Liver (tissue), 9 donors: Measurements from ENCODE around the gene CORO2B. TPM values are rescaled to one million over a fixed set of nuclear protein-coding genes. Genes with fewer than 3 reads are reported as not detected.

ENCODE experiments used
- DNase-seq: peaks from one replicate; pipeline ENCODE4 v3.0.0-alpha.2; 2017; ENCODE audit warnings: low spot score
- H3K27ac ChIP-seq, 2 donors: one replicate each; pipeline ENCODE4 v1.7.0; 2013; ENCODE audit warnings: inconsistent platforms in 2 of 2, low read length in 2 of 2, control low read depth in 1 of 2, low read depth in 1 of 2, mild to moderate bottlenecking in 1 of 2
- H3K27me3 ChIP-seq, 4 donors: one replicate each; pipeline versions ENCODE4 v1.6.1 to v1.7.0; 2013; ENCODE audit warnings: low read length in 3 of 4, inconsistent platforms in 1 of 4, mild to moderate bottlenecking in 1 of 4, moderate library complexity in 1 of 4; ENCODE audit not compliant: control insufficient read depth in 4 of 4, insufficient read depth in 4 of 4
- H3K36me3 ChIP-seq, 4 donors: one replicate each; pipeline versions ENCODE4 v1.6.1 to v1.7.0; 2013; ENCODE audit warnings: low read length in 3 of 4, mild to moderate bottlenecking in 3 of 4, low read depth in 1 of 4, moderate library complexity in 1 of 4; ENCODE audit not compliant: control insufficient read depth in 4 of 4, insufficient read depth in 3 of 4
- H3K4me1 ChIP-seq, 4 donors: one replicate each; pipeline versions ENCODE4 v1.6.1 to v1.7.0; 2013; ENCODE audit warnings: low read length in 3 of 4, mild to moderate bottlenecking in 3 of 4, moderate library complexity in 1 of 4; ENCODE audit not compliant: control insufficient read depth in 4 of 4, insufficient read depth in 4 of 4
- H3K4me3 ChIP-seq, 3 donors: one replicate each; pipeline versions ENCODE4 v1.6.1 to v1.7.0; 2013; ENCODE audit warnings: low read length in 3 of 3, control low read depth in 1 of 3, low read depth in 1 of 3, mild to moderate bottlenecking in 1 of 3
- H3K9ac ChIP-seq, 2 donors: one replicate each; pipeline ENCODE4 v1.7.0; 2013; ENCODE audit warnings: low read length in 2 of 2, mild to moderate bottlenecking in 2 of 2, moderate library complexity in 2 of 2, control low read depth in 1 of 2, low read depth in 1 of 2
- H3K9me3 ChIP-seq, 4 donors: one replicate each; pipeline versions ENCODE4 v1.6.1 to v1.7.0; 2013; ENCODE audit warnings: low read length in 3 of 4; ENCODE audit not compliant: control insufficient read depth in 4 of 4
- ATF3 ChIP-seq: IDR thresholded peaks from 2 replicates; pipeline ENCODE4 v1.6.1; 2016; ENCODE audit warnings: antibody characterized with exemption
- CTCF ChIP-seq: fragments of 150-350 bp; IDR thresholded peaks from 2 replicates; pipeline ENCODE4 v1.5.1; 2017; ENCODE audit warnings: improper control_type of control experiment, low read depth, low read length; ENCODE audit not compliant: missing input control
- EGR1 ChIP-seq, 2 donors: IDR thresholded peaks; 2 replicates each; pipeline ENCODE4 v1.6.1; 2016 to 2018; ENCODE audit warnings: antibody characterized with exemption in 2 of 2, low read depth in 2 of 2
- FOXA1 ChIP-seq: IDR thresholded peaks from 2 replicates; pipeline ENCODE4 v1.6.1; 2016; ENCODE audit warnings: antibody characterized with exemption
- FOXA2 ChIP-seq: IDR thresholded peaks from 2 replicates; pipeline ENCODE4 v1.6.1; 2016; ENCODE audit warnings: antibody characterized with exemption
- GABPA ChIP-seq, 2 donors: IDR thresholded peaks in 1 of 2; conservative IDR thresholded peaks in 1 of 2; 2 replicates each; pipeline ENCODE4 v1.6.1; 2016; ENCODE audit warnings: antibody characterized with exemption in 2 of 2, mild to moderate bottlenecking in 1 of 2, moderate library complexity in 1 of 2
- HNF4A ChIP-seq, 2 donors: conservative IDR thresholded peaks; 2 replicates each; pipeline ENCODE4 v1.6.1; 2016; ENCODE audit warnings: antibody characterized with exemption in 2 of 2, mild to moderate bottlenecking in 2 of 2
- HNF4G ChIP-seq: IDR thresholded peaks from 2 replicates; pipeline ENCODE4 v1.6.1; 2016; ENCODE audit warnings: antibody characterized with exemption
- JUND ChIP-seq, 2 donors: IDR thresholded peaks; 2 replicates each; pipeline ENCODE4 v1.6.1; 2016; ENCODE audit warnings: antibody characterized with exemption in 2 of 2
- MAX ChIP-seq: IDR thresholded peaks from 2 replicates; pipeline ENCODE4 v1.6.1; 2016; ENCODE audit warnings: antibody characterized with exemption
- NR2F2 ChIP-seq: IDR thresholded peaks from 2 replicates; pipeline ENCODE4 v1.6.1; 2016; ENCODE audit warnings: antibody characterized with exemption
- RAD21 ChIP-seq, 2 donors: IDR thresholded peaks; 2 replicates each; pipeline ENCODE4 v1.6.1; 2016; ENCODE audit warnings: antibody characterized with exemption in 2 of 2, mild to moderate bottlenecking in 2 of 2
- REST ChIP-seq: IDR thresholded peaks from 2 replicates; pipeline ENCODE4 v1.6.1; 2016; ENCODE audit warnings: antibody characterized with exemption, mild to moderate bottlenecking
- RXRA ChIP-seq, 2 donors: IDR thresholded peaks; 2 replicates each; pipeline ENCODE4 v1.6.1; 2017 to 2018; ENCODE audit warnings: antibody characterized with exemption in 2 of 2, mild to moderate bottlenecking in 1 of 2
- SP1 ChIP-seq: IDR thresholded peaks from 2 replicates; pipeline ENCODE4 v1.6.1; 2018; ENCODE audit warnings: antibody characterized with exemption, mild to moderate bottlenecking
- TAF1 ChIP-seq: conservative IDR thresholded peaks from 2 replicates; pipeline ENCODE4 v1.6.1; 2016; ENCODE audit warnings: antibody characterized with exemption, mild to moderate bottlenecking
- YY1 ChIP-seq: IDR thresholded peaks from 2 replicates; pipeline ENCODE4 v1.6.1; 2016; ENCODE audit warnings: antibody characterized with exemption, mild to moderate bottlenecking
- ZBTB33 ChIP-seq: IDR thresholded peaks from 2 replicates; pipeline ENCODE4 v1.6.1; 2016; ENCODE audit warnings: antibody characterized with exemption
- WGBS: extraction: QIAGEN DNeasy Blood & Tissue Kit; methylation state at CpG from one replicate; pipeline ENCODE4 v1.1.7; 2013; 5-methylcytosine and 5-hydroxymethylcytosine counted together
- polyA plus RNA-seq, 2 donors: library from polyadenylated mRNA; stranded (reverse) in 1 of 2; unstranded in 1 of 2; fragments of 200-250 nt in 1 of 2; fragments of >200 nt in 1 of 2; fragmentation: Nextera tagmentation in 1 of 2; extraction: Ambion mirVana in 1 of 2; gene quantifications; one replicate each; pipeline versions ENCODE4 v1.2.1 to v1.2.3, GENCODE V29; 2013 to 2015
- total RNA-seq, 2 donors: library from RNA; depleted of rRNA; stranded (reverse); fragments of >200 nt; gene quantifications; one replicate each; pipeline ENCODE4 v1.2.3, GENCODE V29; 2014
- donor health status: healthy.
- donor health status: healthy.
- donor health status: healthy.
- donor health status: healthy.
- donor health status: healthy.

CORO2B gene
- total and polyA plus RNA-seq, 4 donors: 0.15 to 0.65 (median 0.52) TPM

GRCh38 chr15:68683551-68683950 lies 104.8 kb downstream of the CORO2B start:
- 90% methylated on average over 2 of the region's 2 CpGs for WGBS
- H3K36me3 ChIP-seq: no peaks in the 10 kb centered on the region
- no peak for DNase-seq
- H3K27ac ChIP-seq: no peak overlapping the region
- TF ChIP-seq HNF4A (conservative IDR thresholded peaks at IDR 0.05) (no peak), MAX (no peak), JUND (IDR thresholded peaks at IDR 0.05) (no peak), SP1 (no peak), RAD21 (IDR thresholded peaks at IDR 0.05) (no peak), ZBTB33 (no peak), CTCF (no peak), GABPA (IDR thresholded peaks at IDR 0.05 in 1 of 2, conservative IDR thresholded peaks at IDR 0.05 in 1 of 2) (no peak), FOXA2 (no peak), EGR1 (IDR thresholded peaks at IDR 0.05; ENCODE audit: low read depth in 2 of 2) (no peak), FOXA1 (no peak), HNF4G (no peak)
- H3K4me3 ChIP-seq: no peak overlapping the region
- no peaks in the 10 kb centered on the region for H3K4me1 ChIP-seq
- H3K9me3 ChIP-seq: no peaks in the 10 kb centered on the region
- no peaks in the 10 kb centered on the region for H3K27me3 ChIP-seq
- no peak overlapping the region for H3K9ac ChIP-seq

- Histone ChIP-seq H3K9me3 (no peaks in the 10 kb centered on the region), H3K4me1 (no peaks in the 10 kb centered on the region), H3K9ac (no peak overlapping the region), H3K4me3 (no peak overlapping the region), H3K27me3 (no peaks in the 10 kb centered on the region), H3K36me3 (no peaks in the 10 kb centered on the region), H3K27ac (no peak overlapping the region)
- TF ChIP-seq SP1 (no peak), TAF1 (no peak), FOXA2 (no peak), RXRA (IDR thresholded peaks at IDR 0.05) (no peak), CTCF (no peak), YY1 (no peak), REST (no peak), RAD21 (IDR thresholded peaks at IDR 0.05) (no peak), GABPA (IDR thresholded peaks at IDR 0.05 in 1 of 2, conservative IDR thresholded peaks at IDR 0.05 in 1 of 2) (no peak), ATF3 (no peak), MAX (no peak), EGR1 (IDR thresholded peaks at IDR 0.05; ENCODE audit: low read depth in 2 of 2) (no peak), NR2F2 (no peak), HNF4A (conservative IDR thresholded peaks at IDR 0.05) (no peak), HNF4G (no peak), JUND (IDR thresholded peaks at IDR 0.05) (no peak), ZBTB33 (no peak), FOXA1 (no peak)
- DNase-seq: no peak
- WGBS: 88% methylated on average over 5 of the region's 5 CpGs
These were observed 105.7 kb downstream of the CORO2B start for GRCh38 chr15:68684476-68684875.
